GM19025 (cell line): ENCODE measurements around the gene SLC44A3.

Source experiments
- ATAC-seq: cut with Tn5 transposase; IDR thresholded peaks from one replicate; pipeline ENCODE4 v1.9.1; 2021; ENCODE audit warnings: mild to moderate bottlenecking, low read depth, moderate library complexity; ENCODE audit not compliant: unreplicated experiment

SLC44A3 gene

GRCh38 chr1:94903280-94904009 lies 83.3 kb downstream of the SLC44A3 start:
- ATAC-seq, result no peak

- no peak for ATAC-seq
These were observed 85.0 kb downstream of the SLC44A3 start for GRCh38 chr1:94905207-94905606.

GRCh38 chr1:94906382-94906781 lies 86.2 kb downstream of the SLC44A3 start:
- no peak for ATAC-seq

- ATAC-seq, result no peak
These were observed 87.0 kb downstream of the SLC44A3 start for GRCh38 chr1:94907136-94907535.

- ATAC-seq, result no peak
These were observed 88.0 kb downstream of the SLC44A3 start for GRCh38 chr1:94908190-94908589.

GRCh38 chr1:94908965-94909364 lies 88.8 kb downstream of the SLC44A3 start:
- no peak for ATAC-seq

GRCh38 chr1:94909486-94909885 lies 89.3 kb downstream of the SLC44A3 start:
- no peak for ATAC-seq

- ATAC-seq, result no peak
These were observed 92.4 kb downstream of the SLC44A3 start for GRCh38 chr1:94912263-94913184.

GRCh38 chr1:94917251-94917650 lies 97.1 kb downstream of the SLC44A3 start:
- ATAC-seq, result no peak

- no peak for ATAC-seq
These were observed 99.3 kb downstream of the SLC44A3 start for GRCh38 chr1:94919241-94920030.

GRCh38 chr1:94920061-94920460 lies 99.9 kb downstream of the SLC44A3 start:
- no peak for ATAC-seq

- ATAC-seq, result no peak
These were observed 101.8 kb downstream of the SLC44A3 start for GRCh38 chr1:94921977-94922376.

- ATAC-seq, result no peak
These were observed 102.7 kb downstream of the SLC44A3 start for GRCh38 chr1:94922761-94923331.

GRCh38 chr1:94925004-94925403 lies 104.8 kb downstream of the SLC44A3 start:
- no peak for ATAC-seq

GRCh38 chr1:94925561-94926125 lies 105.5 kb downstream of the SLC44A3 start:
- ATAC-seq, result no peak

- peak; percentile 16 for ATAC-seq
These were observed 106.2 kb downstream of the SLC44A3 start for GRCh38 chr1:94926126-94926914.

- ATAC-seq, result peak; percentile 84
These were observed 106.8 kb downstream of the SLC44A3 start, which contains the start of gene CNN3 for GRCh38 chr1:94926915-94927404. Gene CNN3, minus strand, starts transcription at chr1:94927110. Its CDS starts 216 bp downstream, at chr1:94926894.

GRCh38 chr1:94927405-94928175 lies 107.4 kb downstream of the SLC44A3 start:
- ATAC-seq, result peak; percentile 19
